ENCODE results near the gene TOLLIP. TPM values are rescaled to one million over a fixed set of nuclear protein-coding genes. Genes with fewer than 3 reads are reported as not detected.

The TOLLIP gene
- total and polyA plus RNA-seq, 2 of the 4 experiments (the other 2 are of a cell fraction): 19.7 to 42.9 TPM

DNA sequence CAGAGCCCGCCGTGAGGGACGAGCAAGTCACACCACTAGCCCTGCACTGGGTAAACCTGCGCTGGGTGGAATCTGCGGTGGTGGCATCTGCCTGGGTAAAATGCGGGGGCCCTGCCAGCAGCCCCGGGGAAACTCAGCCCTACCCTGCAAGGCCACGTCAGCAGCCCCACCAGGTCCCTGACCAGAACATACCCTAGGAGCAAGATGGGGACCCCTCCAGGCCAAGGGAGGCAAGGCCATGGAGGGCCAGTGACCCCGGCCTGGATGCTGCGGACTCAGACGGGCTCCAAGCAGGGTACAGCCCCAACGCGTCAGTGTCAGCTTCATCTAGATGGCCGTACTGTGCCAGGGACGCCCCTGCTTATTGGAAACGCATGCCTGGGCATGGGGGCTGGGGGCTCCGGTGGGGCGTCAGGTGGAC is 26.3 kb downstream of the TOLLIP start:
- no TSS peak for BruUV-seq (replicated peaks)
- ChIA-PET POLR2A (ENCODE audit: unreplicated experiment) (no interaction called here), CTCF (no interaction called here)
- Histone ChIP-seq H3K27ac (ENCODE audit: insufficient read depth, low read length) (no peak overlapping the region), H3K9me3 (ENCODE audit: control insufficient read depth, insufficient read depth, low read length) (no peaks in the 10 kb centered on the region), H2AK9ac (replicated peaks; ENCODE audit: low read depth, low read length, poor library complexity) (no peak overlapping the region), H2BK15ac (ENCODE audit: low read depth, low read length) (no peak overlapping the region), H2BK120ac (ENCODE audit: low read depth, low read length) (no peak overlapping the region), H3K14ac (replicated peaks; ENCODE audit: low read depth, low read length) (no peak overlapping the region), H4K8ac (ENCODE audit: low read depth in 2 of 2, low read length in 2 of 2) (no peak overlapping the region), H3K18ac (ENCODE audit: low read depth, low read length) (no peak overlapping the region), H2BK20ac (ENCODE audit: low read depth, low read length) (no peak overlapping the region), H3K4me2 (ENCODE audit: low read depth, low read length) (no peak overlapping the region), H4K5ac (ENCODE audit: low read depth, low read length) (no peak overlapping the region), H3K23ac (ENCODE audit: low read depth, low read length) (no peak overlapping the region), H3K27me3 (ENCODE audit: control insufficient read depth, insufficient read depth, low read length) (no peaks in the 10 kb centered on the region), H2AK5ac (ENCODE audit: low read depth, low read length) (no peak overlapping the region), H3K9ac (ENCODE audit: low read depth, low read length) (no peak overlapping the region), H3K56ac (ENCODE audit: extremely low read depth, insufficient read depth, low read length) (no peak overlapping the region), H3K9me1 (ENCODE audit: insufficient read depth, low read length) (0 out of 2 replicates have a peak, but pooled peaks cover 3% of the 10 kb centered on the region), H3K4ac (ENCODE audit: low read depth, low read length) (no peak overlapping the region), H3K4me3 (ENCODE audit: insufficient read depth, low read depth, low read length) (no peak overlapping the region), H2AFZ (replicated peaks; ENCODE audit: low read length, poor library complexity) (no peak overlapping the region), H4K91ac (ENCODE audit: insufficient read depth, low read depth, low read length) (no peak overlapping the region), H3K36me3 (ENCODE audit: control insufficient read depth, insufficient read depth, low read length) (peaks cover 56% of the 10 kb centered on the region), H2BK5ac (ENCODE audit: low read depth, low read length, poor library complexity, severe bottlenecking) (no peak overlapping the region), H4K20me1 (ENCODE audit: insufficient read depth, low read length) (0 out of 2 replicates have a peak, but pooled peaks cover 8% of the 10 kb centered on the region), H3K4me1 (ENCODE audit: control insufficient read depth, insufficient read depth, low read length) (no peaks in the 10 kb centered on the region), H3K79me1 (ENCODE audit: low read depth in 1 of 2, low read length in 2 of 2) (peaks cover 3 to 9% of the 10 kb centered on the region in 2 experiments; a peak in 1 of 4 replicates)
- DNase-seq: no peak
- ATAC-seq (ENCODE audit: low read depth): no peak
- WGBS, 2 experiments (ENCODE audit: extremely low coverage in 2 of 2, insufficient read length in 1 of 2): 92% methylated on average over 11 of the region's 18 CpGs; no CpG with 5 or more reads in 1 of the 2 experiments
- TF ChIP-seq MXI1 (IDR thresholded peaks at IDR 0.05; ENCODE audit: borderline replicate concordance, low read depth, low read length) (no peak), NFE2L2 (IDR thresholded peaks at IDR 0.05; ENCODE audit: low read depth, low read length) (no peak), MAZ (IDR thresholded peaks at IDR 0.05; ENCODE audit: borderline replicate concordance, low read depth, low read length) (no peak), RAD21 (IDR thresholded peaks at IDR 0.05; ENCODE audit: low read length) (no peak)
- TF ChIP-seq, protein P1, sequence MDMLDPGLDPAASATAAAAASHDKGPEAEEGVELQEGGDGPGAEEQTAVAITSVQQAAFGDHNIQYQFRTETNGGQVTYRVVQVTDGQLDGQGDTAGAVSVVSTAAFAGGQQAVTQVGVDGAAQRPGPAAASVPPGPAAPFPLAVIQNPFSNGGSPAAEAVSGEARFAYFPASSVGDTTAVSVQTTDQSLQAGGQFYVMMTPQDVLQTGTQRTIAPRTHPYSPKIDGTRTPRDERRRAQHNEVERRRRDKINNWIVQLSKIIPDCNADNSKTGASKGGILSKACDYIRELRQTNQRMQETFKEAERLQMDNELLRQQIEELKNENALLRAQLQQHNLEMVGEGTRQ (IDR thresholded peaks at IDR 0.05; ENCODE audit: low read depth, low read length): no peak
- TF ChIP-seq, protein P2, sequence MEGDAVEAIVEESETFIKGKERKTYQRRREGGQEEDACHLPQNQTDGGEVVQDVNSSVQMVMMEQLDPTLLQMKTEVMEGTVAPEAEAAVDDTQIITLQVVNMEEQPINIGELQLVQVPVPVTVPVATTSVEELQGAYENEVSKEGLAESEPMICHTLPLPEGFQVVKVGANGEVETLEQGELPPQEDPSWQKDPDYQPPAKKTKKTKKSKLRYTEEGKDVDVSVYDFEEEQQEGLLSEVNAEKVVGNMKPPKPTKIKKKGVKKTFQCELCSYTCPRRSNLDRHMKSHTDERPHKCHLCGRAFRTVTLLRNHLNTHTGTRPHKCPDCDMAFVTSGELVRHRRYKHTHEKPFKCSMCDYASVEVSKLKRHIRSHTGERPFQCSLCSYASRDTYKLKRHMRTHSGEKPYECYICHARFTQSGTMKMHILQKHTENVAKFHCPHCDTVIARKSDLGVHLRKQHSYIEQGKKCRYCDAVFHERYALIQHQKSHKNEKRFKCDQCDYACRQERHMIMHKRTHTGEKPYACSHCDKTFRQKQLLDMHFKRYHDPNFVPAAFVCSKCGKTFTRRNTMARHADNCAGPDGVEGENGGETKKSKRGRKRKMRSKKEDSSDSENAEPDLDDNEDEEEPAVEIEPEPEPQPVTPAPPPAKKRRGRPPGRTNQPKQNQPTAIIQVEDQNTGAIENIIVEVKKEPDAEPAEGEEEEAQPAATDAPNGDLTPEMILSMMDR (conservative IDR thresholded peaks at IDR 0.05; ENCODE audit: low read depth, low read length): no peak
- TF ChIP-seq, protein P3, sequence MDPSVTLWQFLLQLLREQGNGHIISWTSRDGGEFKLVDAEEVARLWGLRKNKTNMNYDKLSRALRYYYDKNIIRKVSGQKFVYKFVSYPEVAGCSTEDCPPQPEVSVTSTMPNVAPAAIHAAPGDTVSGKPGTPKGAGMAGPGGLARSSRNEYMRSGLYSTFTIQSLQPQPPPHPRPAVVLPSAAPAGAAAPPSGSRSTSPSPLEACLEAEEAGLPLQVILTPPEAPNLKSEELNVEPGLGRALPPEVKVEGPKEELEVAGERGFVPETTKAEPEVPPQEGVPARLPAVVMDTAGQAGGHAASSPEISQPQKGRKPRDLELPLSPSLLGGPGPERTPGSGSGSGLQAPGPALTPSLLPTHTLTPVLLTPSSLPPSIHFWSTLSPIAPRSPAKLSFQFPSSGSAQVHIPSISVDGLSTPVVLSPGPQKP (IDR thresholded peaks at IDR 0.05; ENCODE audit: borderline replicate concordance, low read depth, low read length): no peak
- intact Hi-C loops (cut with micrococcal nuclease): no loop called here
- in situ Hi-C loops (cut with MboI; ENCODE audit: low sequenced_read_pairs): no loop called here
- dilution Hi-C loops (cut with HindIII; ENCODE audit: low sequenced_read_pairs, unreplicated experiment): no loop called here

All from IMR-90 (cell line).